HepG2 (cell line): ENCODE data around the gene ABCC3. TPM values are rescaled to one million over a fixed set of nuclear protein-coding genes. Genes with fewer than 3 reads are reported as not detected.
A peak's percentile ranks its signal among the peaks of the same experiment; 100 is the strongest.

Experiments used
- ADNP ChIP-seq: sonication (generic); formaldehyde crosslinking; IDR thresholded peaks from 2 replicates; pipeline ENCODE4 v1.4.0; 2020; ENCODE audit warnings: missing genetic modification reagents
- CC2D1A ChIP-seq: sonication (generic); formaldehyde crosslinking; IDR thresholded peaks from 2 replicates; pipeline ENCODE4 v1.8.1; 2023; ENCODE audit warnings: mild to moderate bottlenecking, missing genetic modification reagents
- FOXP1 ChIP-seq, 2 experiments: fragments of 450-650 bp in 1 of 2; IDR thresholded peaks; 2 replicates each; pipeline ENCODE4 v1.6.1; 2017 to 2018; ENCODE audit warnings: antibody characterized with exemption in 1 of 2
- HIVEP1 ChIP-seq: sonication (generic); formaldehyde crosslinking; IDR thresholded peaks from 2 replicates; pipeline ENCODE4 v1.4.0; 2020; ENCODE audit warnings: mild to moderate bottlenecking, missing genetic modification reagents
- HNRNPK ChIP-seq: fragments of 200-400 bp; formaldehyde crosslinking; IDR thresholded peaks from 2 replicates; pipeline ENCODE4 v1.6.1; 2018; ENCODE audit warnings: low read length, low read depth, moderate library complexity, mild to moderate bottlenecking; ENCODE audit not compliant: poor library complexity, severe bottlenecking
- KLF6 ChIP-seq: IDR thresholded peaks from 2 replicates; pipeline ENCODE4 v1.8.0; 2016; ENCODE audit warnings: missing biosample characterization, missing genetic modification reagents
- MEIS2 ChIP-seq: sonication (generic); formaldehyde crosslinking; IDR thresholded peaks from 2 replicates; pipeline ENCODE4 v1.9.0; 2021; ENCODE audit warnings: mild to moderate bottlenecking, missing genetic modification reagents
- NR2C2 ChIP-seq: sonication (generic); formaldehyde crosslinking; IDR thresholded peaks from 2 replicates; pipeline ENCODE4 v1.4.0; 2020; ENCODE audit warnings: missing genetic modification reagents, mild to moderate bottlenecking, moderate library complexity, borderline replicate concordance
- PITX1 ChIP-seq: sonication (generic); formaldehyde crosslinking; IDR thresholded peaks from 2 replicates; pipeline ENCODE4 v1.5.1; 2020; ENCODE audit warnings: mild to moderate bottlenecking, missing genetic modification reagents
- SIX4 ChIP-seq: sonication (generic); formaldehyde crosslinking; IDR thresholded peaks from 2 replicates; pipeline ENCODE4 v1.4.0; 2020; ENCODE audit warnings: missing genetic modification reagents
- SOX13 ChIP-seq, 3 experiments: fragments of 450-650 bp in 1 of 3; sonication (generic) in 1 of 3; formaldehyde crosslinking in 1 of 3; IDR thresholded peaks in 2 of 3; conservative IDR thresholded peaks in 1 of 3; 2 replicates each; pipeline versions ENCODE4 v1.5.0 to v1.6.1; 2016 to 2020; ENCODE audit warnings: antibody characterized with exemption in 1 of 3, mild to moderate bottlenecking in 1 of 3, missing compliant biosample characterization in 1 of 3, missing genetic modification reagents in 1 of 3, moderate library complexity in 1 of 3
- TCF7L2 ChIP-seq: IDR thresholded peaks from 2 replicates; pipeline ENCODE4 v1.6.1; 2011; ENCODE audit warnings: mild to moderate bottlenecking, low read depth, low read length, moderate library complexity
- TERF1 ChIP-seq: sonication (generic); formaldehyde crosslinking; IDR thresholded peaks from 2 replicates; pipeline ENCODE4 v1.8.0; 2022; ENCODE audit warnings: mild to moderate bottlenecking, missing genetic modification reagents, moderate library complexity
- ZBTB43 ChIP-seq: sonication (generic); formaldehyde crosslinking; conservative IDR thresholded peaks from 2 replicates; pipeline ENCODE4 v1.4.0; 2020; ENCODE audit warnings: missing genetic modification reagents
- ZFP37 ChIP-seq: sonication (generic); formaldehyde crosslinking; IDR thresholded peaks from 2 replicates; pipeline ENCODE4 v1.4.0; 2020; ENCODE audit warnings: missing genetic modification reagents, borderline replicate concordance
- ZMYM3 ChIP-seq: sonication (generic); formaldehyde crosslinking; IDR thresholded peaks from 2 replicates; pipeline ENCODE4 v1.5.1; 2020; ENCODE audit warnings: mild to moderate bottlenecking, missing genetic modification reagents
- ZNF20 ChIP-seq: sonication (generic); formaldehyde crosslinking; IDR thresholded peaks from 2 replicates; pipeline ENCODE4 v1.4.0; 2020; ENCODE audit warnings: mild to moderate bottlenecking, moderate library complexity, missing genetic modification reagents
- ZNF274 ChIP-seq: sonication (generic); formaldehyde crosslinking; IDR thresholded peaks from 2 replicates; pipeline ENCODE4 v1.5.1; 2020; ENCODE audit warnings: mild to moderate bottlenecking, missing genetic modification reagents
- ZNF790 ChIP-seq: sonication (generic); formaldehyde crosslinking; IDR thresholded peaks from 2 replicates; pipeline ENCODE4 v1.8.0; 2022; ENCODE audit warnings: missing genetic modification reagents, mild to moderate bottlenecking, borderline replicate concordance
- ZNF839 ChIP-seq: sonication (generic); formaldehyde crosslinking; IDR thresholded peaks from 2 replicates; pipeline ENCODE4 v1.4.0; 2020; ENCODE audit warnings: missing genetic modification reagents, mild to moderate bottlenecking, borderline replicate concordance
- ZNF879 ChIP-seq: sonication (generic); formaldehyde crosslinking; IDR thresholded peaks from 2 replicates; pipeline ENCODE4 v1.8.1; 2023; ENCODE audit warnings: missing genetic modification reagents
- polyA plus RNA-seq, 8 experiments: library from polyadenylated mRNA; depleted of rRNA in 3 of 8; stranded (reverse) in 7 of 8; unstranded in 1 of 8; fragments of >200 nt; fragmentation: Illumina TruSeq in 4 of 8; extraction: Trizol in 4 of 8; gene quantifications; 2 replicates each; pipeline versions ENCODE4 v1.2.1 to v1.2.3, GENCODE V29; 2011 to 2016; ENCODE audit warnings: low read depth in 4 of 8, missing spikeins in 1 of 8, mixed read lengths in 1 of 8; ENCODE audit not compliant: insufficient read depth in 1 of 8
- total RNA-seq, 5 experiments: library from RNA; depleted of rRNA; stranded (reverse); fragments of >200 nt; fragmentation: Illumina TruSeq; extraction: Trizol; gene quantifications; 2 replicates each; pipeline ENCODE4 v1.2.3, GENCODE V29; 2016; ENCODE audit warnings: low read depth in 1 of 5
- TF ChIP-seq, protein P1 (sequence below): sonication (generic); formaldehyde crosslinking; IDR thresholded peaks from 2 replicates; pipeline ENCODE4 v1.8.0; 2022; ENCODE audit warnings: missing genetic modification reagents, low read depth, mild to moderate bottlenecking, borderline replicate concordance
- TF ChIP-seq, protein P2 (sequence below): sonication (generic); formaldehyde crosslinking; IDR thresholded peaks from 2 replicates; pipeline ENCODE4; 2020; ENCODE audit warnings: missing genetic modification reagents, mild to moderate bottlenecking, borderline replicate concordance

ABCC3 gene
- total and polyA plus RNA-seq, 2 of the 13 experiments (the other 11 are each of a cell fraction or from before 2014, with no cell fraction given), result 25.2 to 50.7 TPM

DNA sequence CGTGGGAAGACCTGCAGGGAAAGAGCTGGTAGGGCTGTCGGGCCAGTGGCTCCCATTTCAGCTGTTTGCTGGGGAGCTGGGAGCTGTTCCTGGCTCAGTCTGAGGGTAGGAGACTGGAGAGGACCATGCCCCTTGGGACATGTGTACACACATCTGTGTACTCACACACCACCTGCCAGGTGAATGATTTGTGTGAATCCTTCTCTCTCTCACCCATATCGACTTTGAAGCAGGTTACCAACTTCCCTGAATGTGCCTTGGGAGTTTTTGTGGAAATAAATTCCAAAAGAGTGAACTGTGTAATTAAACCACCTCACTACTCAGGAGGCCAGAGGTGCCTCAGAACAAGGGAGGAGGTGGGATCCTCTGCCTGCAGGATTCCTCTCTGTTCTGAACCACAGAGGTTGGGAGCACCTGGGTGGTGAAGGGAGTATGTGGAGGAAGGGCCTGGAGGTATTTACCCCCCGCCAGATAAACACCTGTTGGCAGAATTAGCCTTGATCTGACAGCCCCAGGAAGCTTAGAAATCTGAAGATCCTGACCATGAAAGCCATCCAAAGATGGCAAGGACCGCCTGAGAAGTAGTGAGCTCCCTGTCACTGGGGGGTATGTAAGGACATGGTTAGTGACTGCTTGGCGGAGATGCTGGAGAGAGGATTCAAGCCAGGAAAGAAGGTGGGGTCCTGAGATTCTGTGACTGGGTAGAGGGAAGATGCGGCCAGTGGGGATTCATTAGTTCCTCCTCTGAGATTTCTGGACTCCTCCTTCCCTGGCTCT is 3.3 kb downstream of the ABCC3 start (continued):
- TF ChIP-seq, protein P1, sequence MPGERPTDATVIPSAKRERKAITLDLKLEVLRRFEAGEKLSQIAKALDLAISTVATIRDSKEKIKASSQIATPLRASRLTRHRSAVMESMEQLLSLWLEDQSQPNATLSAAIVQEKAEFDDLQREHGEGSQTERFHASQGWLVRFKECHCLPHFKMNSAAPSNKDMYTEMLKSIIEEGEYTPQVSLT (CRISPR knock-in tag), result no peak
- no peak for TF ChIP-seq ZNF790 (CRISPR knock-in tag)
- no peak for TF ChIP-seq SIX4 (CRISPR knock-in tag)
- TF ChIP-seq CC2D1A, result no peak
- TF ChIP-seq KLF6 (CRISPR knock-in tag), result no peak
- 0 out of 2 replicates have a peak, but pooled peaks have one; percentile 12 for TF ChIP-seq ADNP (CRISPR knock-in tag)
- no peak for TF ChIP-seq FOXP1 (IDR thresholded peaks at IDR 0.05)
- TF ChIP-seq FOXP1 (CRISPR knock-in tag; IDR thresholded peaks at IDR 0.05), result 0 out of 2 replicates have a peak, but pooled peaks have one; percentile 20
- no peak for TF ChIP-seq SOX13 (IDR thresholded peaks at IDR 0.05)
- TF ChIP-seq SOX13 (CRISPR knock-in tag; conservative IDR thresholded peaks at IDR 0.05 in 1 of 2, IDR thresholded peaks at IDR 0.05 in 1 of 2), result 0 out of 4 replicates have a peak, but pooled peaks of 1 of the 2 experiments have one; percentile 13
- TF ChIP-seq ZNF839, result no peak
- TF ChIP-seq ZMYM3 (CRISPR knock-in tag), result peak; percentile 73
- 0 out of 2 replicates have a peak, but pooled peaks have one; percentile 3 for TF ChIP-seq ZNF879
- TF ChIP-seq ZNF20, result no peak
- 0 out of 2 replicates have a peak, but pooled peaks have one; percentile 46 for TF ChIP-seq MEIS2 (CRISPR knock-in tag)
- TF ChIP-seq HNRNPK, result no peak
- no peak for TF ChIP-seq ZFP37 (CRISPR knock-in tag)
- no peak for TF ChIP-seq TERF1 (CRISPR knock-in tag)
- TF ChIP-seq PITX1 (CRISPR knock-in tag), result no peak
- TF ChIP-seq, protein P2, sequence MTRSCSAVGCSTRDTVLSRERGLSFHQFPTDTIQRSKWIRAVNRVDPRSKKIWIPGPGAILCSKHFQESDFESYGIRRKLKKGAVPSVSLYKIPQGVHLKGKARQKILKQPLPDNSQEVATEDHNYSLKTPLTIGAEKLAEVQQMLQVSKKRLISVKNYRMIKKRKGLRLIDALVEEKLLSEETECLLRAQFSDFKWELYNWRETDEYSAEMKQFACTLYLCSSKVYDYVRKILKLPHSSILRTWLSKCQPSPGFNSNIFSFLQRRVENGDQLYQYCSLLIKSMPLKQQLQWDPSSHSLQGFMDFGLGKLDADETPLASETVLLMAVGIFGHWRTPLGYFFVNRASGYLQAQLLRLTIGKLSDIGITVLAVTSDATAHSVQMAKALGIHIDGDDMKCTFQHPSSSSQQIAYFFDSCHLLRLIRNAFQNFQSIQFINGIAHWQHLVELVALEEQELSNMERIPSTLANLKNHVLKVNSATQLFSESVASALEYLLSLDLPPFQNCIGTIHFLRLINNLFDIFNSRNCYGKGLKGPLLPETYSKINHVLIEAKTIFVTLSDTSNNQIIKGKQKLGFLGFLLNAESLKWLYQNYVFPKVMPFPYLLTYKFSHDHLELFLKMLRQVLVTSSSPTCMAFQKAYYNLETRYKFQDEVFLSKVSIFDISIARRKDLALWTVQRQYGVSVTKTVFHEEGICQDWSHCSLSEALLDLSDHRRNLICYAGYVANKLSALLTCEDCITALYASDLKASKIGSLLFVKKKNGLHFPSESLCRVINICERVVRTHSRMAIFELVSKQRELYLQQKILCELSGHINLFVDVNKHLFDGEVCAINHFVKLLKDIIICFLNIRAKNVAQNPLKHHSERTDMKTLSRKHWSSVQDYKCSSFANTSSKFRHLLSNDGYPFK, result no peak
- peak; percentile 85; the same call in 1 of the 2 replicates for TF ChIP-seq ZBTB43 (CRISPR knock-in tag)
- no peak for TF ChIP-seq HIVEP1 (CRISPR knock-in tag)
- no peak for TF ChIP-seq NR2C2 (CRISPR knock-in tag)
- no peak for TF ChIP-seq ZNF274 (CRISPR knock-in tag)
- no peak for TF ChIP-seq TCF7L2
